Caco-2 (cell line): Measurements from ENCODE around the gene NRXN3. TPM values are rescaled to one million over a fixed set of nuclear protein-coding genes. Genes with fewer than 3 reads are reported as not detected.

Source experiments
- BruUV-seq: library from RNA; stranded (reverse); fragments of 400-500 nt; replicated peaks from 2 replicates; lab custom pipeline; 2021; lab: Mats Ljungman, UMichigan
- CTCF ChIA-PET: fragments of 300-600 bp; sonication (Branson Sonifier 250); formaldehyde crosslinking; loops from one replicate; lab custom pipeline; 2022; ENCODE audit warnings: antibody characterized with exemption; lab: Charles Lee
- POLR2A ChIA-PET: fragments of 300-600 bp; sonication (Branson Sonifier 250); formaldehyde crosslinking; loops from one replicate; lab custom pipeline; 2022; ENCODE audit warnings: antibody characterized with exemption; lab: Charles Lee
- DNase-seq, 2 experiments: peaks; one replicate each; pipeline versions ENCODE4 v3.0.0 to v3.0.0-alpha.2; 2020 to 2022
- H3K27me3 ChIP-seq: replicated peaks from 2 replicates; pipeline ENCODE4 v1.6.0; 2011; ENCODE audit warnings: low read length; ENCODE audit not compliant: control insufficient read depth, insufficient read depth
- H3K36me3 ChIP-seq: 2 replicates; pipeline ENCODE4 v1.5.1; 2011; ENCODE audit warnings: low read length; ENCODE audit not compliant: control insufficient read depth, insufficient read depth
- H3K4me1 ChIP-seq: fragments of 250-450 bp; sonication (Bioruptor Pico); 2 replicates; pipeline ENCODE4 v1.5.1; 2020; ENCODE audit warnings: mild to moderate bottlenecking
- H3K4me3 ChIP-seq: 2 replicates; pipeline ENCODE4 v1.5.1; 2011; ENCODE audit warnings: low read depth, mild to moderate bottlenecking, control low read depth, low read length
- H3K9me3 ChIP-seq: fragments of 250-450 bp; sonication (Bioruptor Pico); 2 replicates; pipeline ENCODE4 v1.5.1; 2020; ENCODE audit warnings: mild to moderate bottlenecking, moderate library complexity
- H3K27ac Mint-ChIP-seq: one replicate; pipeline ENCODE4 v1.8.0; 2022; ENCODE audit warnings: mixed read lengths; ENCODE audit not compliant: unreplicated experiment
- H3K27me3 Mint-ChIP-seq: one replicate; pipeline ENCODE4 v1.8.0; 2022; ENCODE audit warnings: mixed read lengths; ENCODE audit not compliant: insufficient read depth, unreplicated experiment
- H3K36me3 Mint-ChIP-seq: one replicate; pipeline ENCODE4 v1.8.0; 2022; ENCODE audit warnings: mild to moderate bottlenecking, mixed read lengths; ENCODE audit not compliant: insufficient read depth, unreplicated experiment
- H3K4me1 Mint-ChIP-seq: one replicate; pipeline ENCODE4 v1.8.0; 2022; ENCODE audit warnings: low read depth, mixed read lengths; ENCODE audit not compliant: unreplicated experiment
- H3K4me3 Mint-ChIP-seq: one replicate; pipeline ENCODE4 v1.8.0; 2022; ENCODE audit warnings: mild to moderate bottlenecking, moderate library complexity, mixed read lengths; ENCODE audit not compliant: unreplicated experiment
- H3K9me3 Mint-ChIP-seq: one replicate; pipeline ENCODE4 v1.8.0; 2022; ENCODE audit warnings: mixed read lengths; ENCODE audit not compliant: unreplicated experiment
- CTCF ChIP-seq, 2 experiments: fragments of 200-600 bp in 1 of 2; IDR thresholded peaks; 1 replicate in 1 of 2; 2 replicates in 1 of 2; pipeline versions ENCODE4 v1.5.1 to v1.8.0; 2011 to 2022; ENCODE audit warnings: antibody characterized with exemption in 1 of 2, control low read depth in 1 of 2, inconsistent platforms in 1 of 2, low read depth in 1 of 2, low read length in 1 of 2, mild to moderate bottlenecking in 1 of 2, moderate library complexity in 1 of 2; ENCODE audit not compliant: insufficient read depth in 1 of 2, severe bottlenecking in 1 of 2, unreplicated experiment in 1 of 2
- intact Hi-C: fragments of 100-400 bp; cut with micrococcal nuclease; formaldehyde crosslinking; loops from one replicate; pipeline ENCODE4 v1.10.0; 2022; ENCODE audit not compliant: unreplicated experiment
- total RNA-seq: library from RNA; stranded (reverse); gene quantifications from 2 replicates; pipeline ENCODE4 v1.2.3, GENCODE V29; 2022

NRXN3 gene
- total RNA-seq, 1 experiment from 2014 or later, result 12.4 TPM

GRCh38 chr14:78359581-78359980 lies 189.4 kb downstream of the NRXN3 start:
- intact Hi-C loops, result no loop called here
- Mint-ChIP-seq H3K4me1 (no peaks in the 10 kb centered on the region), H3K9me3 (no peaks in the 10 kb centered on the region), H3K27me3 (peaks cover 6% of the 10 kb centered on the region), H3K4me3 (no peak overlapping the region), H3K36me3 (no peaks in the 10 kb centered on the region), H3K27ac (no peak overlapping the region)
- no TSS peak for BruUV-seq
- POLR2A ChIA-PET, result no interaction called here
- no peaks in the 10 kb centered on the region for H3K27me3 ChIP-seq
- TF ChIP-seq CTCF (IDR thresholded peaks at IDR 0.05; ENCODE audit: insufficient read depth in 1 of 2, low read depth in 1 of 2, low read length in 1 of 2, severe bottlenecking in 1 of 2, unreplicated experiment in 1 of 2), result no peak
- no peak for DNase-seq
- no peak overlapping the region for H3K4me3 ChIP-seq
- no peaks in the 10 kb centered on the region for H3K36me3 ChIP-seq
- CTCF ChIA-PET, result no interaction called here
- H3K4me1 ChIP-seq, result no peaks in the 10 kb centered on the region
- H3K9me3 ChIP-seq, result no peaks in the 10 kb centered on the region

GRCh38 chr14:78363008-78363407 lies 192.8 kb downstream of the NRXN3 start:
- no peaks in the 10 kb centered on the region for H3K4me1 Mint-ChIP-seq
- intact Hi-C loops, result no loop called here
- no peaks in the 10 kb centered on the region for H3K9me3 ChIP-seq
- BruUV-seq, result no TSS peak
- H3K9me3 Mint-ChIP-seq, result no peaks in the 10 kb centered on the region
- ChIA-PET POLR2A (no interaction called here), CTCF (no interaction called here)
- no peaks in the 10 kb centered on the region for H3K36me3 ChIP-seq
- TF ChIP-seq CTCF (IDR thresholded peaks at IDR 0.05; ENCODE audit: insufficient read depth in 1 of 2, low read depth in 1 of 2, low read length in 1 of 2, severe bottlenecking in 1 of 2, unreplicated experiment in 1 of 2), result no peak
- H3K27ac Mint-ChIP-seq, result no peak overlapping the region
- no peaks in the 10 kb centered on the region for H3K36me3 Mint-ChIP-seq
- no peaks in the 10 kb centered on the region for H3K27me3 ChIP-seq
- no peak overlapping the region for H3K4me3 Mint-ChIP-seq
- peaks cover 3% of the 10 kb centered on the region for H3K27me3 Mint-ChIP-seq
- H3K4me3 ChIP-seq, result no peak overlapping the region
- DNase-seq, result no peak
- H3K4me1 ChIP-seq, result no peaks in the 10 kb centered on the region

- peaks cover 15% of the 10 kb centered on the region for H3K27me3 Mint-ChIP-seq
- no TSS peak for BruUV-seq
- no peak for DNase-seq
- H3K4me1 ChIP-seq, result no peaks in the 10 kb centered on the region
- no peaks in the 10 kb centered on the region for H3K27me3 ChIP-seq
- no peaks in the 10 kb centered on the region for H3K36me3 ChIP-seq
- H3K36me3 Mint-ChIP-seq, result no peaks in the 10 kb centered on the region
- intact Hi-C loops, result no loop called here
- H3K27ac Mint-ChIP-seq, result no peak overlapping the region
- CTCF ChIA-PET, result no interaction called here
- no peaks in the 10 kb centered on the region for H3K9me3 Mint-ChIP-seq
- H3K4me3 ChIP-seq, result no peak overlapping the region
- no peaks in the 10 kb centered on the region for H3K4me1 Mint-ChIP-seq
- POLR2A ChIA-PET, result no interaction called here
- H3K4me3 Mint-ChIP-seq, result no peak overlapping the region
- no peak for TF ChIP-seq CTCF (IDR thresholded peaks at IDR 0.05; ENCODE audit: insufficient read depth in 1 of 2, low read depth in 1 of 2, low read length in 1 of 2, severe bottlenecking in 1 of 2, unreplicated experiment in 1 of 2)
- no peaks in the 10 kb centered on the region for H3K9me3 ChIP-seq
Observed at GRCh38 chr14:78367355-78367754, 197.2 kb downstream of the NRXN3 start.
